ENCODE results near the gene PGA5.

The PGA5 gene

DNA sequence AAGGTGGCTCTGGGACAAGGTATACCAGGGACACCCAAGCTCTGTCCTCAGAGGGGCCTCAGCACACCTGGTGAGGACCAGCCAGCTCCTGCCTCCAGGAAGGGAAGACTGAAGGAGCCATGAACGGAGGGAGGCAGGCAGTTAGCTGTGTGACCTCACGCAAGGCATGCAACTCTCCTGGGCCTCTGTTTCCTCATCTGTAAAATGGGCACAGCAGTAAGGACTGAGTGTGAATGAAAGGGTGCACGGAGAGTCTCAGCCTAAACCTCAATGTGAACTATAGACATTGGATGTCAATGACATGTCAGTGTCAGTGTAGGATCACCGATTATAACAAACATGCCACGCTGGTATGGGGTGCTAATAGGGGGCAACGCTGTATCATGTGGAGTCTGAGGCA lies 18.4 kb downstream of the PGA5 start:
- ATAC-seq, result no peak

DNA sequence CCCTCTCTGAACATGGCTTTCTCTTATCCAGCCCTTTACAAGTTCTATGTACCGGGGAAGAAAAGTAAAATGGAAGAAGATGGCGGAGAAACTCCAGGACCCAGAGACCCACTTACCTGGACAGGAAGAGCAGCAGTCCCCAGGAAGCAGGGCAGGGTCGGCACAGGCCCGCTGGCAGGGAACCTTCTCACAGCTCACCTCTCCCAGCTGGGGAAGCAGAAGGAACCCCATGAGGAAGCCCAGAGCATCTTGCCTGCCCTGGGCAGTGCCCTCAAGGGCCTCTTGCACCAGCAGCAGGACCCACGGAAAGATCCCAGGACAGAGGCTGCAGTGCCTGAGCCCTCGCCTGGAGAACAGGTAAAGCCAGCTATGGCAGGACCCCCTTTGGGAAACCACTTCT lies 23.4 kb downstream of the PGA5 start:
- ATAC-seq, result no peak
- TF ChIP-seq TCF4 (CRISPR knock-in tag; IDR thresholded peaks at IDR 0.05; ENCODE audit: borderline replicate concordance) (no peak), CREB5 (CRISPR knock-in tag; IDR thresholded peaks at IDR 0.05; ENCODE audit: low read depth) (no peak), ZNF8 (CRISPR knock-in tag; IDR thresholded peaks at IDR 0.05) (no peak), ESRRG (CRISPR knock-in tag; IDR thresholded peaks at IDR 0.05) (no peak), PPARA (CRISPR knock-in tag; IDR thresholded peaks at IDR 0.05; ENCODE audit: borderline replicate concordance) (no peak), BACH2 (CRISPR knock-in tag; IDR thresholded peaks at IDR 0.05; ENCODE audit: borderline replicate concordance) (no peak), TOX (CRISPR knock-in tag; IDR thresholded peaks at IDR 0.05; ENCODE audit: borderline replicate concordance) (no peak), ARNTL (CRISPR knock-in tag; IDR thresholded peaks at IDR 0.05; ENCODE audit: borderline replicate concordance, low read depth) (no peak), ZFP30 (CRISPR knock-in tag; IDR thresholded peaks at IDR 0.05) (no peak), CSDC2 (CRISPR knock-in tag; IDR thresholded peaks at IDR 0.05) (no peak), OSR1 (CRISPR knock-in tag; IDR thresholded peaks at IDR 0.05) (no peak), SNAI2 (CRISPR knock-in tag; IDR thresholded peaks at IDR 0.05) (no peak)
- TF ChIP-seq, protein P1, sequence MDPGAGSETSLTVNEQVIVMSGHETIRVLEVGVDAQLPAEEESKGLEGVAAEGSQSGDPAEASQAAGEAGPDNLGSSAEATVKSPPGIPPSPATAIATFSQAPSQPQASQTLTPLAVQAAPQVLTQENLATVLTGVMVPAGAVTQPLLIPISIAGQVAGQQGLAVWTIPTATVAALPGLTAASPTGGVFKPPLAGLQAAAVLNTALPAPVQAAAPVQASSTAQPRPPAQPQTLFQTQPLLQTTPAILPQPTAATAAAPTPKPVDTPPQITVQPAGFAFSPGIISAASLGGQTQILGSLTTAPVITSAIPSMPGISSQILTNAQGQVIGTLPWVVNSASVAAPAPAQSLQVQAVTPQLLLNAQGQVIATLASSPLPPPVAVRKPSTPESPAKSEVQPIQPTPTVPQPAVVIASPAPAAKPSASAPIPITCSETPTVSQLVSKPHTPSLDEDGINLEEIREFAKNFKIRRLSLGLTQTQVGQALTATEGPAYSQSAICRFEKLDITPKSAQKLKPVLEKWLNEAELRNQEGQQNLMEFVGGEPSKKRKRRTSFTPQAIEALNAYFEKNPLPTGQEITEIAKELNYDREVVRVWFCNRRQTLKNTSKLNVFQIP (CRISPR knock-in tag; IDR thresholded peaks at IDR 0.05; ENCODE audit: borderline replicate concordance, low read depth), result no peak

More for the DNA sequence above, 18.4 kb downstream of the PGA5 start:
- TF ChIP-seq SNAI2 (CRISPR knock-in tag; IDR thresholded peaks at IDR 0.05), result no peak
- no peak for TF ChIP-seq CREB5 (CRISPR knock-in tag; IDR thresholded peaks at IDR 0.05; ENCODE audit: low read depth)
- no peak for TF ChIP-seq TSHZ2 (CRISPR knock-in tag; IDR thresholded peaks at IDR 0.05)
- no peak for TF ChIP-seq BACH2 (CRISPR knock-in tag; IDR thresholded peaks at IDR 0.05; ENCODE audit: borderline replicate concordance)
- TF ChIP-seq ZNF565 (CRISPR knock-in tag; conservative IDR thresholded peaks at IDR 0.05; ENCODE audit: low read depth), result no peak
- no peak for TF ChIP-seq ZNF8 (CRISPR knock-in tag; IDR thresholded peaks at IDR 0.05)
- TF ChIP-seq ZNF70 (CRISPR knock-in tag; IDR thresholded peaks at IDR 0.05), result no peak
- no peak for TF ChIP-seq CSDC2 (CRISPR knock-in tag; IDR thresholded peaks at IDR 0.05)
- TF ChIP-seq ZFP3 (CRISPR knock-in tag; IDR thresholded peaks at IDR 0.05), result no peak
- no peak for TF ChIP-seq OSR1 (CRISPR knock-in tag; IDR thresholded peaks at IDR 0.05)
- no peak for TF ChIP-seq TCF4 (CRISPR knock-in tag; IDR thresholded peaks at IDR 0.05; ENCODE audit: borderline replicate concordance)
- TF ChIP-seq RARB (CRISPR knock-in tag; IDR thresholded peaks at IDR 0.05), result no peak
- no peak for TF ChIP-seq ARNTL (CRISPR knock-in tag; IDR thresholded peaks at IDR 0.05; ENCODE audit: borderline replicate concordance, low read depth)
- TF ChIP-seq PATZ1 (CRISPR knock-in tag; IDR thresholded peaks at IDR 0.05; ENCODE audit: borderline replicate concordance), result no peak
- no peak for TF ChIP-seq ISL1 (CRISPR knock-in tag; IDR thresholded peaks at IDR 0.05)
- TF ChIP-seq PPARA (CRISPR knock-in tag; IDR thresholded peaks at IDR 0.05; ENCODE audit: borderline replicate concordance), result no peak
- TF ChIP-seq TOX (CRISPR knock-in tag; IDR thresholded peaks at IDR 0.05; ENCODE audit: borderline replicate concordance), result no peak
- TF ChIP-seq GLIS3 (CRISPR knock-in tag; IDR thresholded peaks at IDR 0.05), result no peak
- no peak for TF ChIP-seq ESRRG (CRISPR knock-in tag; IDR thresholded peaks at IDR 0.05)
- TF ChIP-seq, protein P2, sequence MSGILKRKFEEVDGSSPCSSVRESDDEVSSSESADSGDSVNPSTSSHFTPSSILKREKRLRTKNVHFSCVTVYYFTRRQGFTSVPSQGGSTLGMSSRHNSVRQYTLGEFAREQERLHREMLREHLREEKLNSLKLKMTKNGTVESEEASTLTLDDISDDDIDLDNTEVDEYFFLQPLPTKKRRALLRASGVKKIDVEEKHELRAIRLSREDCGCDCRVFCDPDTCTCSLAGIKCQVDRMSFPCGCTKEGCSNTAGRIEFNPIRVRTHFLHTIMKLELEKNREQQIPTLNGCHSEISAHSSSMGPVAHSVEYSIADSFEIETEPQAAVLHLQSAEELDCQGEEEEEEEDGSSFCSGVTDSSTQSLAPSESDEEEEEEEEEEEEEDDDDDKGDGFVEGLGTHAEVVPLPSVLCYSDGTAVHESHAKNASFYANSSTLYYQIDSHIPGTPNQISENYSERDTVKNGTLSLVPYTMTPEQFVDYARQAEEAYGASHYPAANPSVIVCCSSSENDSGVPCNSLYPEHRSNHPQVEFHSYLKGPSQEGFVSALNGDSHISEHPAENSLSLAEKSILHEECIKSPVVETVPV (CRISPR knock-in tag; IDR thresholded peaks at IDR 0.05), result no peak
